Keratinocyte (primary cell): ENCODE results near the gene TRAPPC3L. TPM values are rescaled to one million over a fixed set of nuclear protein-coding genes. Genes with fewer than 3 reads are reported as not detected.

Experiments
- DNase-seq: peaks from one replicate; pipeline ENCODE4 v3.0.0-alpha.2; 2011; ENCODE audit warnings: low read depth, missing footprints, low spot score
- FAIRE-seq: peaks from 2 replicates; lab custom pipeline; 2011; peaks lifted over from hg19 to GRCh38; lab: Jason Lieb, UNC
- H2AFZ ChIP-seq: 2 replicates; pipeline ENCODE4 v1.6.0; 2012; ENCODE audit warnings: low read length, control low read depth, inconsistent platforms; ENCODE audit not compliant: control insufficient read depth
- H3K27ac ChIP-seq: 2 replicates; pipeline ENCODE4 v1.5.1; 2011; ENCODE audit warnings: low read length; ENCODE audit not compliant: control insufficient read depth, insufficient read depth
- H3K27me3 ChIP-seq: 3 replicates; pipeline ENCODE4 v1.6.0; 2011; ENCODE audit warnings: low read length; ENCODE audit not compliant: control insufficient read depth, insufficient read depth; ENCODE audit errors: extremely low read depth
- H3K36me3 ChIP-seq, 2 experiments: 2 replicates in 1 of 2; 3 replicates in 1 of 2; pipeline ENCODE4 v1.5.1; 2011; ENCODE audit warnings: low read length in 2 of 2, mild to moderate bottlenecking in 1 of 2; ENCODE audit not compliant: control insufficient read depth in 2 of 2, insufficient read depth in 2 of 2; ENCODE audit errors: extremely low read depth in 1 of 2
- H3K4me1 ChIP-seq: 3 replicates; pipeline ENCODE4 v1.5.1; 2011; ENCODE audit warnings: low read length; ENCODE audit not compliant: control insufficient read depth, insufficient read depth; ENCODE audit errors: extremely low read depth
- H3K4me2 ChIP-seq: 3 replicates; pipeline ENCODE4 v1.6.0; 2011; ENCODE audit warnings: low read depth, low read length; ENCODE audit not compliant: control insufficient read depth, insufficient read depth; ENCODE audit errors: extremely low read depth
- H3K4me3 ChIP-seq, 3 experiments: fragments of 200-600 bp in 1 of 3; sonication (generic) in 1 of 3; 2 replicates in 2 of 3; 3 replicates in 1 of 3; pipeline ENCODE4 v1.5.1; 2011 to 2016; ENCODE audit warnings: low read length in 3 of 3, mild to moderate bottlenecking in 3 of 3, control low read depth in 2 of 3, inconsistent platforms in 1 of 3, low read depth in 1 of 3, mixed read lengths in 1 of 3, mixed run types in 1 of 3, moderate library complexity in 1 of 3; ENCODE audit not compliant: control insufficient read depth in 2 of 3, insufficient read depth in 2 of 3; ENCODE audit errors: extremely low read depth in 1 of 3
- H3K79me2 ChIP-seq: 2 replicates; pipeline ENCODE4 v1.6.0; 2012; ENCODE audit warnings: low read length; ENCODE audit not compliant: control insufficient read depth, insufficient read depth
- H3K9ac ChIP-seq: 3 replicates; pipeline ENCODE4 v1.6.0; 2011; ENCODE audit warnings: low read length; ENCODE audit not compliant: control insufficient read depth, insufficient read depth; ENCODE audit errors: extremely low read depth
- H3K9me1 ChIP-seq: 3 replicates; pipeline ENCODE4 v1.6.0; 2011; ENCODE audit warnings: low read length; ENCODE audit not compliant: control insufficient read depth, insufficient read depth; ENCODE audit errors: extremely low read depth
- H3K9me3 ChIP-seq: 2 replicates; pipeline ENCODE4 v1.5.1; 2012; ENCODE audit warnings: low read depth, low read length; ENCODE audit not compliant: control insufficient read depth
- H4K20me1 ChIP-seq: 3 replicates; pipeline ENCODE4 v1.6.0; 2011; ENCODE audit warnings: low read length; ENCODE audit not compliant: control insufficient read depth, insufficient read depth; ENCODE audit errors: extremely low read depth
- CTCF ChIP-seq, 3 experiments: IDR thresholded peaks in 1 of 3; conservative IDR thresholded peaks in 1 of 3; optimal IDR thresholded peaks in 1 of 3; 2 replicates in 2 of 3; 3 replicates in 1 of 3; pipeline versions ENCODE3 to v1.5.1; 2011; ENCODE audit warnings: low read length in 3 of 3, mild to moderate bottlenecking in 3 of 3, moderate library complexity in 2 of 3, control low read depth in 1 of 3, inconsistent platforms in 1 of 3; ENCODE audit not compliant: insufficient read depth in 2 of 3; ENCODE audit errors: extremely low read depth in 1 of 3
- EZH2 ChIP-seq: IDR thresholded peaks from one replicate; pipeline ENCODE4 v1.6.1; 2012; ENCODE audit warnings: inconsistent platforms, mild to moderate bottlenecking, low read length, moderate library complexity
- dilution Hi-C: fragments of 300-500 bp; cut with MboI; formaldehyde crosslinking; loops from one replicate; pipeline ENCODE4 v1.7.0; 2020; ENCODE audit warnings: low sequenced_read_pairs; ENCODE audit not compliant: extremely low pct_ligation_motif_present
- polyA plus RNA-seq, 5 experiments: library from polyadenylated mRNA; depleted of rRNA in 3 of 5; stranded (reverse) in 3 of 5; stranded (forward) in 1 of 5; unstranded in 1 of 5; fragments of >200 nt; gene quantifications; 1 replicate in 1 of 5; 2 replicates in 3 of 5; 3 replicates in 1 of 5; pipeline versions ENCODE4 v1.2.1 to v1.2.3, GENCODE V29; 2011 to 2012; ENCODE audit warnings: missing spikeins in 2 of 5, low read depth in 1 of 5, low replicate concordance in 1 of 5

Gene TRAPPC3L
- polyA plus RNA-seq, 1 donor (not counting 4 experiments of a cell fraction or from before 2014, with no cell fraction given), result 0.31 TPM

- no peak for FAIRE-seq
- no peak for DNase-seq
- no peaks in the 10 kb centered on the region for H3K9me1 ChIP-seq
- no peak overlapping the region for H3K9ac ChIP-seq
- no peaks in the 10 kb centered on the region for H3K79me2 ChIP-seq
- H3K27me3 ChIP-seq, result peaks cover 4% of the 10 kb centered on the region
- H4K20me1 ChIP-seq, result no peaks in the 10 kb centered on the region
- TF ChIP-seq CTCF (optimal IDR thresholded peaks at IDR 0.05 in 1 of 3, IDR thresholded peaks at IDR 0.05 in 1 of 3, conservative IDR thresholded peaks at IDR 0.05 in 1 of 3; ENCODE audit: extremely low read depth in 1 of 3, insufficient read depth in 2 of 3, low read length in 3 of 3) (no peak), EZH2 (no peak)
- H3K36me3 ChIP-seq, result no peaks in the 10 kb centered on the region
- H3K4me1 ChIP-seq, result no peaks in the 10 kb centered on the region
- no peaks in the 10 kb centered on the region for H3K9me3 ChIP-seq
- dilution Hi-C loops, result no loop called here
- no peak overlapping the region for H3K4me2 ChIP-seq
- no peak overlapping the region for H2AFZ ChIP-seq
- H3K27ac ChIP-seq, result no peak overlapping the region
- H3K4me3 ChIP-seq, result no peak overlapping the region
Observed at GRCh38 chr6:116482780-116483179, 62.7 kb downstream of the TRAPPC3L start.

GRCh38 chr6:116476002-116476678 is 69.3 kb downstream of the TRAPPC3L start:
- dilution Hi-C loops, result no loop called here
- no peaks in the 10 kb centered on the region for H3K36me3 ChIP-seq
- no peaks in the 10 kb centered on the region for H3K27me3 ChIP-seq
- FAIRE-seq (no peak), DNase-seq (no peak)
- H2AFZ ChIP-seq, result no peak overlapping the region
- H4K20me1 ChIP-seq, result no peaks in the 10 kb centered on the region
- no peak overlapping the region for H3K9ac ChIP-seq
- no peaks in the 10 kb centered on the region for H3K9me3 ChIP-seq
- no peak overlapping the region for H3K27ac ChIP-seq
- TF ChIP-seq CTCF (optimal IDR thresholded peaks at IDR 0.05 in 1 of 3, IDR thresholded peaks at IDR 0.05 in 1 of 3, conservative IDR thresholded peaks at IDR 0.05 in 1 of 3; ENCODE audit: extremely low read depth in 1 of 3, insufficient read depth in 2 of 3, low read length in 3 of 3) (no peak), EZH2 (no peak)
- H3K4me2 ChIP-seq, result no peak overlapping the region
- no peaks in the 10 kb centered on the region for H3K4me1 ChIP-seq
- no peaks in the 10 kb centered on the region for H3K79me2 ChIP-seq
- no peaks in the 10 kb centered on the region for H3K9me1 ChIP-seq
- no peak overlapping the region for H3K4me3 ChIP-seq
